Kidney (tissue), 14 donors: ENCODE data around the gene PSMA2. TPM values are rescaled to one million over a fixed set of nuclear protein-coding genes. Genes with fewer than 3 reads are reported as not detected.

Experiments
- DNase-seq, 5 donors: peaks; one replicate each; pipeline ENCODE4 v3.0.0-alpha.2; 2013 to 2020
- FAIRE-seq: peaks from 2 replicates; lab custom pipeline; 2012; peaks lifted over from hg19 to GRCh38; lab: Jason Lieb, UNC
- H3K27ac ChIP-seq, 2 donors: one replicate each; pipeline ENCODE4 v1.7.0; 2013; ENCODE audit warnings: low read depth in 2 of 2, low read length in 2 of 2, inconsistent platforms in 1 of 2
- H3K27me3 ChIP-seq: one replicate; pipeline ENCODE4 v1.7.1; 2013; ENCODE audit warnings: low read length, inconsistent platforms; ENCODE audit not compliant: control insufficient read depth, insufficient read depth
- H3K36me3 ChIP-seq, 3 donors: one replicate each; pipeline versions ENCODE4 v1.7.0 to v1.7.1; 2013; ENCODE audit warnings: low read length in 3 of 3, control low read depth in 1 of 3, inconsistent platforms in 1 of 3; ENCODE audit not compliant: insufficient read depth in 3 of 3, control insufficient read depth in 2 of 3
- H3K4me1 ChIP-seq, 3 donors: one replicate each; pipeline versions ENCODE4 v1.7.0 to v1.7.1; 2013; ENCODE audit warnings: low read length in 3 of 3, inconsistent platforms in 1 of 3, low read depth in 1 of 3; ENCODE audit not compliant: control insufficient read depth in 2 of 3, insufficient read depth in 2 of 3
- H3K4me3 ChIP-seq, 3 donors: one replicate each; pipeline versions ENCODE4 v1.7.0 to v1.8.1; 2013; ENCODE audit warnings: low read length in 3 of 3, control low read depth in 1 of 3, inconsistent platforms in 1 of 3
- H3K9ac ChIP-seq, 3 donors: one replicate each; pipeline versions ENCODE4 v1.7.0 to v1.7.1; 2013; ENCODE audit warnings: low read length in 3 of 3, control low read depth in 1 of 3, inconsistent platforms in 1 of 3
- H3K9me3 ChIP-seq, 3 donors: one replicate each; pipeline versions ENCODE4 v1.7.0 to v1.7.1; 2013; ENCODE audit warnings: low read length in 3 of 3, control low read depth in 1 of 3, inconsistent platforms in 1 of 3; ENCODE audit not compliant: control insufficient read depth in 2 of 3, insufficient read depth in 1 of 3
- intact Hi-C: fragments of 100-400 bp; cut with DNase I; formaldehyde crosslinking; loops from one replicate; pipeline ENCODE4 v1.11.1; 2022
- polyA plus RNA-seq: library from polyadenylated mRNA; stranded (reverse); fragments of 350-450 nt; fragmentation: Illumina TruSeq; extraction: RNeasy Lipid Tissue Mini Kit (QIAGEN cat#74804); gene quantifications from one replicate; pipeline ENCODE4 v1.2.3, GENCODE V29; 2014; ENCODE audit warnings: low read depth, low replicate concordance; ENCODE audit not compliant: insufficient read depth
- total RNA-seq: library from RNA; stranded (reverse); fragmentation: NEBNext Ultra II Directional; extraction: Animal tissue kit (Norgen Biotek cat#: 25700); gene quantifications from one replicate; pipeline ENCODE4 v1.2.1, GENCODE V29; 2021
- TF ChIP-seq, protein P1 (sequence below): IDR thresholded peaks from 3 replicates; pipeline ENCODE4 v1.5.1; 2012; ENCODE audit warnings: mild to moderate bottlenecking, moderate library complexity, borderline replicate concordance; ENCODE audit not compliant: insufficient read depth; ENCODE audit errors: extremely low read depth
- donor health status: control.
- donor health status: control.
- donor health status: control.
- donor health status: control.
- donor health status: control.
- donor health status: DM: yes; HTN: yes; CAD: no.
- donor health status: Normal renal cell carcinoma (clear cell type).

The PSMA2 gene
- total and polyA plus RNA-seq, 2 donors from 2014 or later, result 60.5 to 202 TPM

DNA sequence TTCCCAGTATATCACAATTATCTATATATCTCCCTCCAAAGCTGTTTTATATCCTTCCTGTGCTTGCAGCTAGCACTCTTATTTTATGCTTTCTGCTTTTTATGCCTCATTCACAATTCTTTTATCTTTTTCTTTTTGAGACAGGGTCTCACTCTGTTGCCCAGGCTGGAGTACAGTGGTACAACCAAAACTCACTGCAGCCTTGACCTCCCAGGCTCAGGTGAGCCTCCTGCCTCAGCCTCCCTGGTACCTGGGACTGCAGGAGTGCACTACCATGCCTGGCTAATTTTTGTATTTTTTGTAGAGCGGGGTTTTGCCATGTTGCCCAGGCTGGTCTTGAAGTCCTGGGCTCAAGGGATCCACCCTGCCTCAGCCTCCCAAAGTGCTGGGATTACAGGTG lies 25.8 kb downstream of the PSMA2 start:
- no peak for DNase-seq
- Histone ChIP-seq H3K9me3 (no peaks in the 10 kb centered on the region), H3K9ac (no peak overlapping the region), H3K4me1 (peaks cover 10 to 23% (median 13%) of the 10 kb centered on the region in 3 donors), H3K27ac (no peak overlapping the region), H3K36me3 (no peaks in the 10 kb centered on the region), H3K4me3 (no peak overlapping the region), H3K27me3 (no peaks in the 10 kb centered on the region)
- intact Hi-C loops, result no loop called here
- FAIRE-seq, result no peak
- TF ChIP-seq, protein P1, sequence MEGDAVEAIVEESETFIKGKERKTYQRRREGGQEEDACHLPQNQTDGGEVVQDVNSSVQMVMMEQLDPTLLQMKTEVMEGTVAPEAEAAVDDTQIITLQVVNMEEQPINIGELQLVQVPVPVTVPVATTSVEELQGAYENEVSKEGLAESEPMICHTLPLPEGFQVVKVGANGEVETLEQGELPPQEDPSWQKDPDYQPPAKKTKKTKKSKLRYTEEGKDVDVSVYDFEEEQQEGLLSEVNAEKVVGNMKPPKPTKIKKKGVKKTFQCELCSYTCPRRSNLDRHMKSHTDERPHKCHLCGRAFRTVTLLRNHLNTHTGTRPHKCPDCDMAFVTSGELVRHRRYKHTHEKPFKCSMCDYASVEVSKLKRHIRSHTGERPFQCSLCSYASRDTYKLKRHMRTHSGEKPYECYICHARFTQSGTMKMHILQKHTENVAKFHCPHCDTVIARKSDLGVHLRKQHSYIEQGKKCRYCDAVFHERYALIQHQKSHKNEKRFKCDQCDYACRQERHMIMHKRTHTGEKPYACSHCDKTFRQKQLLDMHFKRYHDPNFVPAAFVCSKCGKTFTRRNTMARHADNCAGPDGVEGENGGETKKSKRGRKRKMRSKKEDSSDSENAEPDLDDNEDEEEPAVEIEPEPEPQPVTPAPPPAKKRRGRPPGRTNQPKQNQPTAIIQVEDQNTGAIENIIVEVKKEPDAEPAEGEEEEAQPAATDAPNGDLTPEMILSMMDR, result no peak

DNA sequence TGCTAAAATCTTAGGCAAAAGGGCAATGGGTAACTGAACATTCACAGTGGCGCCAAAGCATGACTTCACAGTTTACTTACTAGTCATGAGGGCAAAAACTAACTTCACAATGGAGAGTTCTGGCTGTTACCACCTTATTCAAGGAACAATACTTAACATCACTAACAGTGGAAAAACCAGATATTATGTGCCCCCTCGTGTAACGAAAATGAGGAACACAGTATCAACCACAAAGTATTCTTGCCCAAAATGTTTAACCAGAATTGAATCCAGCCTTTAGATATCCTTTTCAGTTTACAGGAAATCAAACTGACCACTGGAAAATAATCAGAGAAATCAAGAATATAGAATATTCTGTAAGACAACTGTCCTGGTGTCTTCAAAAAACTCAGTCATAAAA lies 29.6 kb downstream of the PSMA2 start:
- H3K27ac ChIP-seq, result no peak overlapping the region
- intact Hi-C loops, result no loop called here
- no peaks in the 10 kb centered on the region for H3K9me3 ChIP-seq
- H3K4me3 ChIP-seq, result no peak overlapping the region
- DNase-seq (no peak), FAIRE-seq (no peak)
- H3K36me3 ChIP-seq, result no peaks in the 10 kb centered on the region
- no peaks in the 10 kb centered on the region for H3K27me3 ChIP-seq
- no peak overlapping the region for H3K9ac ChIP-seq
- TF ChIP-seq, protein P1, result no peak
- peaks cover 0 to 2% (median 1%) of the 10 kb centered on the region in 3 donors for H3K4me1 ChIP-seq

DNA sequence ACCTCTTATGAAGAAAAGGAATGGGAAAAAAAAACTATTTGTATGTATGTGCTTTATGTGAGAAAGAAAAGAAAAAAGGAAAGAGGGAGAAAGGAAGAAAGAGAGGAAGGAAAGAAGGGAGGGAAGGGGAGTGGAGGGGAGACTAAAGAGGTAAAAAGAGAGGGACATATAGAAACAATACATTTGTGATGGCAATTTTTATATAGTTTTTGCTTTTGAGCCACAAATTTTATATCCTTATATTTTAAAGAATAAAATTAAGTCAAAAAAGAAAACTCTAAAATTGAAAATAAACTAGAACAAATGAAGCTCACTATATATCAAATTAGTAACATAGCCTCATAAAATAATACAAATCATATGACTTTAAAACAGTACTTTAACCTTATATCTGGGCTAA lies 31.1 kb downstream of the PSMA2 start:
- no peaks in the 10 kb centered on the region for H3K9me3 ChIP-seq
- no peak overlapping the region for H3K4me3 ChIP-seq
- no peaks in the 10 kb centered on the region for H3K4me1 ChIP-seq
- H3K9ac ChIP-seq, result no peak overlapping the region
- no peak for FAIRE-seq
- no peaks in the 10 kb centered on the region for H3K27me3 ChIP-seq
- TF ChIP-seq, protein P1, result no peak
- no peak for DNase-seq
- H3K36me3 ChIP-seq, result no peaks in the 10 kb centered on the region
- intact Hi-C loops, result no loop called here
- H3K27ac ChIP-seq, result no peak overlapping the region
